Tibial nerve (tissue), 4 donors: ENCODE data around the gene APOO.

ENCODE experiments used
- CTCF ChIP-seq, 5 experiments: fragments of 200-600 bp in 3 of 5; fragments of 450-650 bp in 2 of 5; sonication (generic) in 3 of 5; IDR thresholded peaks; one replicate each; pipeline ENCODE4 v1.5.1; 2016 to 2019; ENCODE audit warnings: antibody characterized with exemption in 5 of 5, mild to moderate bottlenecking in 3 of 5, moderate library complexity in 2 of 5
- EP300 ChIP-seq, 2 donors: sonication (generic); formaldehyde crosslinking; IDR thresholded peaks; one replicate each; pipeline ENCODE4 v1.6.1; 2017; ENCODE audit warnings: antibody characterized with exemption in 2 of 2, mild to moderate bottlenecking in 1 of 2
- POLR2A ChIP-seq, 2 donors: fragments of 450-650 bp; IDR thresholded peaks; one replicate each; pipeline ENCODE4 v1.6.1; 2017; ENCODE audit warnings: antibody characterized with exemption in 2 of 2, mild to moderate bottlenecking in 2 of 2, moderate library complexity in 2 of 2

- no peak for TF ChIP-seq CTCF (IDR thresholded peaks at IDR 0.05)
- TF ChIP-seq POLR2A (IDR thresholded peaks at IDR 0.05) = no peak
- TF ChIP-seq EP300 (IDR thresholded peaks at IDR 0.05) = no peak
These were observed 29.4 kb upstream of the APOO start for GRCh38 chrX:23937100-23937499.
